ENCODE data around the gene SAPCD2. TPM values are rescaled to one million over a fixed set of nuclear protein-coding genes. Genes with fewer than 3 reads are reported as not detected.
A peak's percentile ranks its signal among the peaks of the same experiment; 100 is the strongest.

SAPCD2 gene
- total and polyA plus RNA-seq, 8 donors: 0.04 to 0.97 (median 0.34) TPM

- intact Hi-C loops (cut with DNase I): no loop called here
These were observed 1.5 kb downstream of the SAPCD2 start for GRCh38 chr9:137068539-137069507.

GRCh38 chr9:137067860-137068538 lies 2.4 kb downstream of the SAPCD2 start:
- 51 to 55% methylated on average over 12 of the region's 12 CpGs for WGBS, 2 donors

More at GRCh38 chr9:137068539-137069507, 1.5 kb downstream of the SAPCD2 start:
- no peak for FAIRE-seq
- 81 to 87% methylated on average over 16 to 17 of the region's 17 CpGs for WGBS, 2 donors
- H3K4me1 ChIP-seq: peaks cover 0 to 13% (median 13%) of the 10 kb centered on the region in 3 donors
- ATAC-seq: no peak
- H3K9me3 ChIP-seq: no peaks in the 10 kb centered on the region
- no peaks in the 10 kb centered on the region for H3K36me3 ChIP-seq
- no peaks in the 10 kb centered on the region for H3K27me3 ChIP-seq
- no peak for TF ChIP-seq CTCF (IDR thresholded peaks at IDR 0.05)
- no peak overlapping the region for H3K4me3 ChIP-seq
- H3K27ac ChIP-seq: no peak overlapping the region
- DNase-seq: peak in 3 of 6 donors; percentile 27 to 74 (median 46)

GRCh38 chr9:137066096-137066861 lies 4.1 kb downstream of the SAPCD2 start:
- Histone ChIP-seq H3K4me1 (peaks cover 0 to 11% (median 10%) of the 10 kb centered on the region in 3 donors), H3K4me3 (no peak overlapping the region), H3K27me3 (no peaks in the 10 kb centered on the region), H3K36me3 (no peaks in the 10 kb centered on the region), H3K9me3 (no peaks in the 10 kb centered on the region), H3K27ac (no peak overlapping the region)
- DNase-seq: peak in 3 of 6 donors; percentile 47 to 81 (median 60)
- no peak for ATAC-seq
- no peak for TF ChIP-seq CTCF (IDR thresholded peaks at IDR 0.05)
- intact Hi-C loops (cut with DNase I): no loop called here
- 82 to 89% methylated on average over 26 of the region's 26 CpGs for WGBS, 2 donors
- FAIRE-seq: no peak

More at GRCh38 chr9:137067860-137068538, 2.4 kb downstream of the SAPCD2 start:
- no peaks in the 10 kb centered on the region for H3K9me3 ChIP-seq
- no peaks in the 10 kb centered on the region for H3K36me3 ChIP-seq
- H3K27ac ChIP-seq: no peak overlapping the region
- intact Hi-C loops (cut with DNase I): no loop called here
- DNase-seq (peak; percentile 74 to 94 (median 87)), ATAC-seq (peak; percentile 46 to 68 (median 67)), FAIRE-seq (no peak)
- H3K4me3 ChIP-seq: no peak overlapping the region
- peak; percentile 64 to 83 (median 74) for TF ChIP-seq CTCF (IDR thresholded peaks at IDR 0.05)
- H3K27me3 ChIP-seq: no peaks in the 10 kb centered on the region
- H3K4me1 ChIP-seq: peaks cover 0 to 13% (median 13%) of the 10 kb centered on the region in 3 donors

- ATAC-seq (no peak), DNase-seq (peak in 3 of 6 donors; percentile 3 to 72 (median 27)), FAIRE-seq (no peak)
- WGBS, 2 donors: 91 to 92% methylated on average over 23 of the region's 23 CpGs
- no peak overlapping the region for H3K4me3 ChIP-seq
- H3K27me3 ChIP-seq: no peaks in the 10 kb centered on the region
- peaks cover 0 to 5% (median 5%) of the 10 kb centered on the region in 3 donors for H3K4me1 ChIP-seq
- H3K36me3 ChIP-seq: no peaks in the 10 kb centered on the region
- H3K27ac ChIP-seq: no peak overlapping the region
- TF ChIP-seq CTCF (IDR thresholded peaks at IDR 0.05): no peak
- intact Hi-C loops (cut with DNase I): loop anchor here in 1 of 3 donors (2.0 kb wide), 1 partner anchor 17 kb away; no protein-coding TSS in a partner anchor
- H3K9me3 ChIP-seq: no peaks in the 10 kb centered on the region
These were observed 4.9 kb downstream of the SAPCD2 start for GRCh38 chr9:137065336-137065967.

Measured in pancreas (tissue), 10 donors.